Bladder microvascular endothelial cell (primary cell): ENCODE results near the gene DENR. TPM values are rescaled to one million over a fixed set of nuclear protein-coding genes. Genes with fewer than 3 reads are reported as not detected.

ENCODE experiments used
- total RNA-seq: library from RNA; depleted of rRNA; stranded (reverse); fragments of >200 nt; gene quantifications from 2 replicates; pipeline ENCODE4 v1.2.3, GENCODE V29; 2014

Gene DENR, protein sequence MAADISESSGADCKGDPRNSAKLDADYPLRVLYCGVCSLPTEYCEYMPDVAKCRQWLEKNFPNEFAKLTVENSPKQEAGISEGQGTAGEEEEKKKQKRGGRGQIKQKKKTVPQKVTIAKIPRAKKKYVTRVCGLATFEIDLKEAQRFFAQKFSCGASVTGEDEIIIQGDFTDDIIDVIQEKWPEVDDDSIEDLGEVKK
- total RNA-seq = 20.9 and 33.1 TPM in 2 replicates

DNA sequence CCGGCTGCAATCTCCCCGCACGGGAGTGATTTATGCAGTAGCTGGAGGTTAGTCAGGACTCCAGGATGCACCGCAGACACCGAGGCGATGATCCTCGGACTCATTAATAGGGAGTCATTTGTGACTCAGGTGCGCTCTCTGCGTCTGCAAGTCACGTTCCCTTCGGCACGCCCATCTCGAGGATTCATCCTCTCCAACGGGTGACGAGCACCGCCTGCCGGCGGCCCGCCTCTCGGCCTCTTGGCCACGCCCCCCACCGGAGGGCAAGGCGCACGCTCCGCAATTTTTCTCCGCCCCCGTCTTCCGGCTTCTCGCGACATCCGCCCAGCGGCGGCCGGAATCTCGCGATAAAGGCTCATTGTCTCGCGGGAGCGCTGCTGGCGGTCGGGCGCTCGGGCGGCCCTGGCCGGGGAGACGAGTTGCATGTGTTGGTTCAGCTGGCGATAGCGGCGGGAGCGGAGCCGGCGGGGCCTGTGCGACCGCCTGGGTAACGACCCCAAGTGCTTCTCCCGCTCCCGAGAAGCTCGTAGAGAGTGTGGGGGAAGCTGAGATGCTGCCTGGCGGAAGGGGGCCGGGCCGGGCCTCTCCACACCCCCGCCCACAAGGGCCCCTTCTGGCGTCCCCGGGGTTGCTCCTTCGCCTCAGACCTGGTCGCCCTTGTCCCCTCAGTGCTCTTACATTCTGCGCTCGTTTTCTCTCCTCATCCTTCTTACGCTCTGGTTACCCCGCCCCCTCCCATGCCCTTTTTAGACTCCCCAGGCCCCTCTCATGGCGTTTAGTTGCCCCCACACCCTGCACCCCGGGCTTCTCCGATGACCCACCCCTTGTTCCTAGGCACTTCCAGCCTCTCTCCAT is at the start of gene DENR:
DENR (plus strand) TSS at position 361 of the 855 bp plus-strand sequence. CDS start 878 bp downstream, outside the sequence.

DNA sequence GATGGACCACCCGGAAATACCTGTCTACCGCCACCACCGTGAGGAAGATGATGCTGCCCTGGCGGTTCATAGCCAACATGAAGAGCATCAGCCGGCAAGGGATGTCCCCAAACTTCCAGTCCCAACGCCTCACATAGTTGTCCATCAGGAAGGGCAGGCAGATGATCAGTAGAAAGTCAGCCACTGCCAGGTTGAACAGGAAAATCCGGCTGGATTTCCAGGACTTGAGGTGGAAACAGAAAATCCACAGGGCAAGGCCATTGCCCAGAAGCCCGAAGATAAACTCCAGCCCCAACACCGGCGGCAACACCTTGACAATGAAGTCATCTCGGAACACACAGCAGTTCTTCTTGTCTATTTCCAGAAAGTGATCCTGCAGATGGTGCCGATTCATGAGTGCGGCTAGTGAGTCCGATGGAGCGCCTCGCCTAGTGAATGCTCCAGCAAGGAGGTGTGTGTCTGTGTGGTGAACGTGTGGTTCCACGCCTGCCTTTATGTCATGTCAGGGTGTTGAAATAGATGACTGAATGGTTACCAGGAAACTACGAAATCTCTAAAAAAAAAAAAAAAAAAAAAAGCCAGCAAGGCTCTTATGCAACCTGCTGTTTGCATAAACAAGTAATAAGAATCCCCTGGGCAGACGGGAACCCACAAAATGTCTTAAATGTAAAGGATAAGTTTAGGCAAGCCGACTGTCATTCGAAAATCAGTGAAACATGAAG is 49.6 kb upstream of the DENR start, which contains the start of gene HCAR2:
HCAR2 (minus strand) TSS at position 468 of the 722 bp plus-strand sequence; CDS start at position 394, 74 bp downstream.

DNA sequence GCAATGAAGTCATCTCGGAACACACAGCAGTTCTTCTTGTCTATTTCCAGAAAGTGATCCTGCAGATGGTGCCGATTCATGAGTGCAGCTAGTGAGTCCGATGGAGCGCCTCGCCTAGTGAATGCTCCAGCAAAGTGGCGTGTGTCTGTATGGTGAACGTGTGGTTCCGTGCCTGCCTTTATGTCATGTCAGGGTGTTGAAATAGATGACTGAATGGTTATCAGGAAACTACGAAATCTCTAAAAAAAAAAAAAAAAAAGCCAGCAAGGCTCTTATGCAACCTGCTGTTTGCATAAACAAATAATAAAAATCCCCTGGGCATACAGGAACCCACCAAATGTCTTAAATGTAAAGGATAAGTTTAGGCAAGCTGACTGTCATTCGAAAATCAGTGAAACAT is 36.0 kb upstream of the DENR start, which contains the start of gene HCAR3:
HCAR3 (minus strand) TSS at position 154 of the 400 bp plus-strand sequence; CDS start at position 80, 74 bp downstream.

DNA sequence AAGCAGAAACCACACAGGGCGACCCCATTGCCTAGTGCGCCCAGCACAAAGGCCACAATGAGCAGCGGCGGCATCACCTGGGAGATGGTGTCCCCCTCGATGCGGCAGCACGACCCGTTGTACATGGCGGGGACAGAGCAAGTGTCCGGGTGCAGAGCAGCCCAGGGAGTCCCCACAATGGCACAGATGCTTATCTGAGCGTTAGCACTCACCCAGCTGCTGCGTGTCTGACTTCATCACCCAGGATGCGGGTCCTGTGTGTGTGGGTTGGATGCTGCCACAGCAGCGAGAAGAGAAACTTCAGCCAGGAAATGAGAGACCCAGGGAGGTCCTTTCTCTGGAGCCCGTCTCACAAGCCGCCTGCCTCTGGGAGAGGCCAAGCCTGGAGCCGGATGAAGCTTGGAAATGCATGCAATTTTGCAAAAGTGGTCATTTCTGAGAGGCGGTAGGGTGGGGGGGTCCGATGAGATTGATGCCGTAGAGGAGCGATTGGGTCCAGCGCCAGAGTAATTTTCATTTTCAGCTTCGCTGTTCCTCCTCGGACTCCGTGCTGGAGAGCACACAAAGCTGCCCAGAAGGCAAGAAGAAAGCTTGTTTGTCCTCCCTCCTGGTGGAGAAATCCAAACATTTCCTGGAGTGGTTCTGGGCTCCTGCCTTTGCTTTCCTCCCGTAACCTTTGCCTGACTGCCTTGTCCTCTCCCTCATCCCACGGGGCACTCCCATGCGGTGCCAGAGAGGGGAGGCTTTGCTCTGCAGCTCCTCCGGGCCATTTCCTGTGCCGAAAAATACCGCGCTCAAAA is 22.2 kb upstream of the DENR start, which contains the start of gene HCAR1:
HCAR1 (minus strand) TSS at position 630 of the 800 bp plus-strand sequence; CDS start at position 125, 505 bp downstream.

Other genes with a start within 250 kb of the DENR start
- 33.8 and 70.3 TPM in 2 replicates for gene RSRC2, start 225.9 kb upstream of the DENR start, total RNA-seq
- 24.1 and 34.0 TPM in 2 replicates for gene KNTC1, start 225.6 kb upstream of the DENR start, total RNA-seq
- gene HCAR2, start 49.5 kb upstream of the DENR start, total RNA-seq = not detected in 2 replicates
- gene HCAR3, start 36.0 kb upstream of the DENR start, total RNA-seq = not detected in 2 replicates
- gene HCAR1, start 22.0 kb upstream of the DENR start, total RNA-seq = under 0.01 TPM in 1 of 2 replicates, not detected in the other
- 0.31 and 0.32 TPM in 2 replicates for gene CCDC62, start 21.7 kb downstream of the DENR start, total RNA-seq
- gene HIP1R, start 82.6 kb downstream of the DENR start, total RNA-seq = 140 and 161 TPM in 2 replicates
- 12.1 and 20.4 TPM in 2 replicates for gene VPS37B, start 143.3 kb downstream of the DENR start, total RNA-seq
- 9.1 and 12.8 TPM in 2 replicates for gene ABCB9, start 213.6 kb downstream of the DENR start, total RNA-seq
- gene OGFOD2, start 222.4 kb downstream of the DENR start, total RNA-seq = 7.9 and 11.8 TPM in 2 replicates
- gene ARL6IP4, start 227.9 kb downstream of the DENR start, total RNA-seq = 210 and 234 TPM in 2 replicates